ENCODE data around the gene FAM98C.

The FAM98C gene

DNA sequence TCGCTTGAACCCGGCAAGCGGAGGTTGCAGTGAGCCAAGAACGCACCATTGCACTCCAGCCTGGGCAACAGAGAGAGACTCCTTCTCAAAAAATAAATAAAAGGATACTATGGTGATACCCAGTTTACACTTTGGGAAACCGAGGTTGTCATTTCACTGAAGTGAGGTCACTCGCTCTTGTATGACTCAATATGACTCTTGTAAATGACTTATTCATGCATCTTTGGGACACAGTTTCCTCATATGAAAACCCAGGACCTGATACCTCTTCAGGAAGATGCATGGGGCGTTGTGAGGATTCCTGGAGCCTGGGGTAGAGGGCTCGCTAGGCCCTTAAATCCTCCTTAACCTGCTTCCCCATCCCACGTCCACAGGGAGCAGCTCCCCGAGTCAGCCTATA, 24.0 kb upstream of the FAM98C start:
- DNase-seq = no peak

- no peak for DNase-seq
These were observed 21.8 kb upstream of the FAM98C start for GRCh38 chr19:38381138-38381537.

GRCh38 chr19:38383184-38383583, 19.7 kb upstream of the FAM98C start:
- DNase-seq = no peak

DNA sequence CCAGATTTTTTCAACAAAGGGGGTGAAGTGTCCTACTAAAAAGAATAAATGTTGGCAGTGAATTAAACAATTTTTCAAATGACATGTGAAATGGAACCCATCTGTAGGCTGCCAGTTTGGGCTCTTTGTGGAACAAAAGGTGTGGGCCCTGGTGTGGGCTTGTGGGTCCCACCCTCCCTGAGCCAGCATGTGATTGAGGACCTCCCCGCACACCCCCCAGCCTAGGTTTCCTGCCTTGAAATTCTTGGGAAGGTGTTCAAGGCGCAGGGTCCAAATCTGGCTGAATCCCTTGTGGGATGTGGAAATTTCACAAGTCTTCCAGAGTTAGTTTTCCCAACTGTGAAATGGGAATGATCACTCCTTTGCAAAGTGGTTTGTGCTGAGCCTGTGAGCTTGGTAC, 19.1 kb upstream of the FAM98C start:
- DNase-seq = no peak

GRCh38 chr19:38384209-38385027, 18.5 kb upstream of the FAM98C start:
- DNase-seq = no peak

GRCh38 chr19:38385057-38385803, 17.7 kb upstream of the FAM98C start:
- DNase-seq = no peak

DNA sequence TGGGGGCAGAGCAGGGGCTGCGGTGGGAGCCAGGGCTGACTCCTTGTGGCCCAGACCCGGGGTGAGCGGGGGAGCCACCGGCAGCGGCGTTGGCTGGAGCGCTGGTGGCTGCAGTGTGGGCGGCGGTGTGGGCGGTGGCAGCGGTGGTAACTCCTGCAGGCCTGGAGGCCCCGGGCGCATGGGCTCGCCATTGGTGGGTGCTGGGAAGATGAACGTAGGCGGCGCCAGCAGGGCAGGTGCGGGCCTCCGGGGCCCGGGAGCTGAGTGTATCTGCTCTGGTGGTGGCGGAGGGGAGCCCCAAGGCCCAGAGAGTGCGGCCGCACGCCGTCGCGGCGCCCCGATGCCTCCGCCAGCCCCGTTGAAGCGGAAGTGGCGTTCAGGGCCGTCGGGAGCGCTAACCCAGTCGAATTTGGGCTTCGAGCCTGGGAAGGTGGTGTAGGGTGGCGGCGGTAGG, 17.1 kb upstream of the FAM98C start:
- DNase-seq = peak in 1 of 2 donors; percentile 16

GRCh38 chr19:38386300-38386970, 16.5 kb upstream of the FAM98C start:
- no peak for DNase-seq

DNA sequence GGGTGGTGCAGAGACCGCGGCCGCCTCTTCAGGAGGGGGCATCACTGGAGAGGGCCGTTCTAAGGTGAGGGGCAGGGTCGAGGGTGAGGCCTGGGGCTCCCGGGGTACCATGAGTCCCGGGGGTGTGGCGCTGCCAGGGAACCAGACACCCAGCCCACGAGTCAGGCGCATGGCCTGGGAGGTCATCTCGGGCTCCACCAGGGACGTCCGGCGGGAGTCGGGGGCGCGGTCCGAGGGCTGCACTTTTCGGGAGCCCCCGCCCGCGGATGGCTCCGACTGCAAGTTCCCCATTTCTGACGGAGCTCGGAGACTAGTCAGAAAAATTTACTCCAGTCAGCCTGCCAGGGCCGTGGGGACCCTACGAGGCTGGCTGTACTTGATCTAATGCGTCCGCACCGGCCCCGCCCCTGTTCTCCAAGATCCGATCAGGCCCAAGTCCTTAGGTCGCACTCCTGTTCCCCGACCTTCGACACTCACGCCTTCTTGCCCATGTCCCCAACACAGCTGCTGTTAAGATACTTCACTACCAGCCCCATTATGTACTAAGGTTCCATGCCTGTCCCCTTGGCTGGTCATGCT, 15.8 kb upstream of the FAM98C start:
- DNase-seq = no peak

- DNase-seq = peak; percentile 81 to 89
These were observed 15.1 kb upstream of the FAM98C start, which contains the start of gene GGN for GRCh38 chr19:38387550-38388348. GGN (minus strand) TSS chr19:38388034; CDS start chr19:38387261, 773 bp downstream.

- DNase-seq = no peak
These were observed 14.4 kb upstream of the FAM98C start, which contains the start of gene SPRED3 for GRCh38 chr19:38388349-38389100. SPRED3 (plus strand) TSS chr19:38388697; CDS start chr19:38390303, 1,606 bp downstream.

DNA sequence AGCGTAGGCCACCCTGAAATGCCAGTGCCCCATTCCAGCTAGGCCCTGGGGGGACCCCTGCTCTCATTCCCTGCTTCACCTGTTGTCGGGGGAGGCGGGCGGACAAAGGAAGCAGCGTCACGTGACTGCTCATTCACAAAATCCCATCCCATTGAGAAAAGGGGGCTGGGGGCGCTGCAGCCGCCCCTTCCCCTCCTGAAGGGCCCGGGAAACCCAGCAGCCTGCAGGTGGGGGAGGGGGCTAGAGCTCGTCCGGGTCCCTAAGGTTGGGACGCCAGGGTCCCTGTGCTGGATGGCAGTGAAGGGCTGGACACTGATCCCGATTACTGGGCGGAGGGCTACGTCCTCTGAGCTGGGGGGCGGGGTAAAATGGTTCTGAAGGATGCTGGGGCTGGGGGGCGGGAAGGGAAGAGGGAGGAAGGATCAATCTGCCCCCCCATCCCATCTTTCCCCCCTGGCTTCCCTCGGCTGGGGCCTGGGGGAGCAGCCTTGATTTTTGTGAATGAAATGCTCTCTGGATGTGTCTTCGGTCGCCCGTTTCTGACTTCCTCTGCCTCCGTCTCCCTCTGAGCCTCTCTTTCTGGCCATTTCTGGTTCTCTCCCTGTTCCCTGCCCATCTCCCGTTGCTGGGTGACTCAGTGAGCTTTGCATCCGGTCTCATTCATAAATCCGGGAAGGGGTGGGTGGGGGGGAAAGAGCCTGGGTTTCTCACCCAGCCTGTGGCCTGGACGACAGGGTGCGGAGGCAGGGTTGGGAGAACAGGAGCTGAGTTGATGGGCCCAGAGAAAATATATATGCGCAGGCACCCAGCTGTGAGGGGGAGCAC, 13.6 kb upstream of the FAM98C start:
- no peak for DNase-seq

DNA sequence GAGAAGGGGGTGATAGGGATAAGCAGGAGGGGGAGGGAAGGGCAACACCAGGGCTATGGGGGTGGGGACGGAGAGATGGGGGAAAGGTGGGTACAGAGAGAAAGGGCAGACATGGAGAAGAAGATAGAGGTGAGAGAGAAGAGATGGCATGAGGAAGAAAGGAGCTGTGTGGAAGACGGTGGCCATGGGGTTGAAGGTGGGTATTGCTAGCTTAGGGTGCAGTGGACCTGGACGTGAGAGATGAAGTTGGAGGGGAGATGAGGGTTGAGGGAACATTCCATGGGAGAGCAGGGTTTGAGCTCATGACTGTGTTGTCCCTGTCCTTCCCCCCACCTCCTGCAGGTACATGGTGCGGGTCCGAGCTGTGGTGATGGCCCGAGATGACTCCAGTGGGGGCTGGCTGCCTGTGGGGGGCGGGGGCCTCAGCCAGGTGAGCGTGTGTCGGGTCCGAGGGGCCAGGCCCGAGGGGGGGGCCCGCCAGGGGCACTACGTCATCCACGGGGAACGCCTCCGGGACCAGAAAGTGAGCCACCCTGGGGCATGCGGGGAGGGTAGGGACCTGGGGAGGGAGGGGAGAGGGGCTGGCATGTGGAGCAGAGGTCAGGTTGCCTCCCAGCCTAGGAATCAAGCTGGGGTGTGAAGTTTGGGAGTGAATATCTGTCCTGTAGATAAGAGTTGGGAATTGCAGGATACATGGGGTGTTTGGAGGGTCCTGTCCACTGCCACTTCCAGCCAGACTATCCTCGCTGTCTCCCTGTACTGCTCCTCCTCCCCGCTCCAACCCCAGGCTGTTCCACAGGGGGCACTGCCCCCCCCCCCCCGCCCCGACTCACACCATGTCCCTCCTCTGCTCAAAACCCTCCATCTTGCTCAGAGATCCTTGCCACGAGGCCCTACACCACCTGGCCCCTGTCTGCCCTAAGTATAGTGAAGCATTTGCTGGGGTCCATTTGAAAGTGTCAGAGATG, 12.7 kb upstream of the FAM98C start:
- DNase-seq = no peak

DNA sequence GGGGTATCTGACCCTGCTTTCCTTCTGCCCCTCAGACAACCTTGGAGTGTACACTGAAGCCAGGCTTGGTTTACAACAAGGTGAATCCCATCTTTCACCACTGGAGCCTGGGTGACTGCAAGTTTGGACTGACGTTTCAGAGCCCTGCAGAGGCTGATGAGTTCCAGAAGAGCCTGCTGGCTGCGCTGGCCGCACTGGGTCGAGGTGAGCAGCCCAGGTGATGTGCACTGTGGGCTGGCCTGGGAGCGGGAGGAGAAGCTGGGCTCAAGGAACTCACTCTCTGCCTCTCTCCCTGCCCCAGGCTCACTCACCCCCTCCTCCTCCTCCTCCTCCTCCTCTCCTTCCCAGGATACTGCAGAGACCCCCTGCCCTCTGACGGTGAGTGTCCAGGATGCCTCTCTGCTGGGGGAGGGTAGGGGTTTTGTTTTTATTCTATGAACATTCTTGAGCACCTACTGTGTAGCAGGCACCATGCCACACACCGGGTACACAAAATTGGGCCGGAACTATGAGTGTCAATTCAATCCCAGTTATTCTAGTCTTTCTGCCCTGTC, 10.9 kb upstream of the FAM98C start:
- no peak for DNase-seq

GRCh38 chr19:38392707-38393308, 10.1 kb upstream of the FAM98C start:
- no peak for DNase-seq

- DNase-seq = peak; percentile 74 to 79
These were observed 8.4 kb upstream of the FAM98C start for GRCh38 chr19:38394488-38394887.

GRCh38 chr19:38395381-38396114, 7.3 kb upstream of the FAM98C start:
- DNase-seq = peak; percentile 14 to 46

DNA sequence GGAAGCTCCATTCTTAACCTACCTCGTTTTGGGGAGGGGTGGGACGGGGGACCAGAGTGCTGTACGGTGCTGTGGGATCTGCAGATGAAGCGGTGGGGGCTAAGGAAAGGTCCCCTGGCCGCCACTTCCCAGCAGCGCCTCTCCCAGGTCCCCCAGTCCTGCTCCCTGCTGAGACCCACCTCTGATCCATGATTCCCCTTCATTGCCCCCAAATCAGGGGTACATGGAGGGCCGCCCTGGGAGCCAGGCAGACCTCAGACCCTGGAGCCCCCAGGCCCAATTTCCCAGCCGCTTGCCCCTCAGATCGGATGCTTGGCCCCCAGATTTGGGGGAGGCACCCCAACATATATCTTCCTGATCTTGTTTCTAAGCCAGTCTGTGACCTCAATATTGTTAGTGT, 3.8 kb upstream of the FAM98C start:
- no peak for DNase-seq

Data from CD4-positive, alpha-beta T cell treated with Interferon alpha-2 for 1 hour (primary cell).